Measurements from ENCODE around the gene PEX5L.
"Not testable (repeated sequence)": the region's sequence is repeated elsewhere in the genome, so short reads cannot be mapped to it uniquely, and the experiment has no call there.

Gene PEX5L

DNA sequence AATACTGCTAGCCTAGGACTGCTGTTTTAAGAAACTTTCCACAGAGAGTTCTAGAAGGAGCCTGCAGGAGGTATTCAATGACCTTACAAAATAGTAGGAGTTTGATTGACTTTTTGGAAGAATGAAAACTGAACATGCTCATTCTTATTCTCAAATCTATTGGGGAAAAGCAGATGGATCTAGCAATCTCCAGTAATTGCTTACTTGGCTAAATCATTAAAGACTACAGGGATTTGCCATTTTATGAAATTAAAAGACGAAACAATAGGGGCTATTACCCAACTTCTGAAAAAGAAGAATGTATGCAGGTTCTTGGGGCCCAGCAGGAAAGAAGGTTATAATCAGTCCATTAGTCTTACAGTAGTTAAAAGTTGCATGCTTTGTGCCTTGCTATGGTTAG, 29.9 kb upstream of the PEX5L start:
- Histone ChIP-seq H3K4me3 (IDR thresholded peaks at IDR 0.05; ENCODE audit: insufficient read depth, low read depth, low read length) (no peak overlapping the region), H3K79me2 (ENCODE audit: insufficient read depth, low read depth) (no peaks in the 10 kb centered on the region), H3K27ac (no peak overlapping the region), H3K36me3 (ENCODE audit: insufficient read depth) (no peaks in the 10 kb centered on the region), H4K20me1 (ENCODE audit: insufficient read depth) (no peaks in the 10 kb centered on the region), H2AFZ (ENCODE audit: low read depth) (no peak overlapping the region), H3K4me2 (no peak overlapping the region), H3K4me1 (ENCODE audit: low read depth, poor library complexity, severe bottlenecking) (no peaks in the 10 kb centered on the region), H3K9ac (no peak overlapping the region), H3K27me3 (ENCODE audit: insufficient read depth, low read depth) (no peaks in the 10 kb centered on the region)
- TF ChIP-seq, protein P1, sequence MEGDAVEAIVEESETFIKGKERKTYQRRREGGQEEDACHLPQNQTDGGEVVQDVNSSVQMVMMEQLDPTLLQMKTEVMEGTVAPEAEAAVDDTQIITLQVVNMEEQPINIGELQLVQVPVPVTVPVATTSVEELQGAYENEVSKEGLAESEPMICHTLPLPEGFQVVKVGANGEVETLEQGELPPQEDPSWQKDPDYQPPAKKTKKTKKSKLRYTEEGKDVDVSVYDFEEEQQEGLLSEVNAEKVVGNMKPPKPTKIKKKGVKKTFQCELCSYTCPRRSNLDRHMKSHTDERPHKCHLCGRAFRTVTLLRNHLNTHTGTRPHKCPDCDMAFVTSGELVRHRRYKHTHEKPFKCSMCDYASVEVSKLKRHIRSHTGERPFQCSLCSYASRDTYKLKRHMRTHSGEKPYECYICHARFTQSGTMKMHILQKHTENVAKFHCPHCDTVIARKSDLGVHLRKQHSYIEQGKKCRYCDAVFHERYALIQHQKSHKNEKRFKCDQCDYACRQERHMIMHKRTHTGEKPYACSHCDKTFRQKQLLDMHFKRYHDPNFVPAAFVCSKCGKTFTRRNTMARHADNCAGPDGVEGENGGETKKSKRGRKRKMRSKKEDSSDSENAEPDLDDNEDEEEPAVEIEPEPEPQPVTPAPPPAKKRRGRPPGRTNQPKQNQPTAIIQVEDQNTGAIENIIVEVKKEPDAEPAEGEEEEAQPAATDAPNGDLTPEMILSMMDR (conservative IDR thresholded peaks at IDR 0.05; ENCODE audit: low read depth, low read length) = no peak

DNA sequence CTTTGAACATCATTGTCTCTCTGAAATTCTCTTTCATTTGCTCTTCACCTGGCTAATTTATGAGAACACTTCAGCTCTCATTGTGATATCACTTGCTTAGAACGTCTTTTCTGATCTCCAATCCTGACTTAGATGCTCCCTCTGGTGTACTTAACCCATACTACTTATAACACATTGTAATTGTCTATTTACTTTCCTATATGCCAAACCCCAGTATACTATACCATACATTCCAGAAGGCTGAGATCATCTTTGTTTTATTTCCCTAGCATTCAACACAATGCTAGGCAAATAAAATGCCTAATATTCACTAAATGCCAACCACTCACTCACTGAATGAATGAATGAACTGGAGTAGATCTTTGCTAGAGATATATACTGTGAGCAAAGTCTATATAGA, 27.0 kb upstream of the PEX5L start:
- Histone ChIP-seq H4K20me1 (ENCODE audit: insufficient read depth) (no peaks in the 10 kb centered on the region), H2AFZ (ENCODE audit: low read depth) (no peak overlapping the region), H3K4me3 (IDR thresholded peaks at IDR 0.05; ENCODE audit: insufficient read depth, low read depth, low read length) (no peak overlapping the region), H3K79me2 (ENCODE audit: insufficient read depth, low read depth) (no peaks in the 10 kb centered on the region), H3K9ac (no peak overlapping the region), H3K27ac (no peak overlapping the region), H3K36me3 (ENCODE audit: insufficient read depth) (no peaks in the 10 kb centered on the region), H3K4me2 (no peak overlapping the region), H3K27me3 (ENCODE audit: insufficient read depth, low read depth) (no peaks in the 10 kb centered on the region), H3K4me1 (ENCODE audit: low read depth, poor library complexity, severe bottlenecking) (no peaks in the 10 kb centered on the region)
- TF ChIP-seq, protein P1 (conservative IDR thresholded peaks at IDR 0.05; ENCODE audit: low read depth, low read length) = no peak

DNA sequence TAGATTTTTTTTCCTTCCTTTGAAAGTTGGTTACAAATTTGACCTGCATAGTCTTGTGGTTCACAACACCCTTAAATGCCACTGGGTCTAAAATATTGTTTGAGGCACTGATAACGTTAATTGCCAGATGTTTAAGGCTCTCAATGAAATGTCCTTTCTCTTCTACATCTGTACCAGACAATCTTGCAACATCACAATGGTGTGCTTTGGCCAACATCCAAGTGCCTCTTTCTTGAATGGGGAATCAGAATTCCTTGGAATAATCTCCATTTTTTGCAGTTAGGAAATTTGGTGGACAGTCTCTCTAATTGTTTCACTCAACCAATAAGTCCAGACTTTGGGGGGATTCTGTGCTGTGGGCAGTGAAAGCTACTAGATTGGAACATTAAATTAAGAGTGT, 26.0 kb upstream of the PEX5L start:
- Histone ChIP-seq H3K4me1 (ENCODE audit: low read depth, poor library complexity, severe bottlenecking) (no peaks in the 10 kb centered on the region), H3K27ac (no peak overlapping the region), H3K4me2 (no peak overlapping the region), H3K36me3 (ENCODE audit: insufficient read depth) (no peaks in the 10 kb centered on the region), H3K9ac (no peak overlapping the region), H3K4me3 (IDR thresholded peaks at IDR 0.05; ENCODE audit: insufficient read depth, low read depth, low read length) (no peak overlapping the region), H4K20me1 (ENCODE audit: insufficient read depth) (no peaks in the 10 kb centered on the region), H3K27me3 (ENCODE audit: insufficient read depth, low read depth) (no peaks in the 10 kb centered on the region), H3K79me2 (ENCODE audit: insufficient read depth, low read depth) (no peaks in the 10 kb centered on the region), H2AFZ (ENCODE audit: low read depth) (no peak overlapping the region)
- TF ChIP-seq, protein P1 (conservative IDR thresholded peaks at IDR 0.05; ENCODE audit: low read depth, low read length) = no peak

DNA sequence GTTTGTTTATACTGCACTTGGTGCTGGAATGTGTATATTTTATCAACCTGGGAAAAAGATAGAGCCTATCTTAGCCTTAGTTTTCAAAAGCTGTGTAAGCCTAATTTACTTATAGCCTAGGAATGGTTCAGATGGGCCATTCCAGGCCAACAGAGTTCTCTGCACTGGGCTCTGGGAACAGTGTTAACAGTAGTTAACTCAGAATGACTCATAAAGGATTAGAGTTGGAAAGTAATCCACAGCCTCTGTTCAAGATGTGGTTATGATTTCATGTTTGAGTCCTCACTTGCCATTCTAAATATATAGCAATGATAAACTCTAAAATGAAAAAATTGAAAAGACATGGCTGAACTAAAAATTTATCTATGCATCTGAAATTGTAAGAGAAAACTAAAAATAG, 22.6 kb upstream of the PEX5L start:
- Histone ChIP-seq H3K4me1 (ENCODE audit: low read depth, poor library complexity, severe bottlenecking) (peaks cover 5% of the 10 kb centered on the region), H3K79me2 (ENCODE audit: insufficient read depth, low read depth) (no peaks in the 10 kb centered on the region), H2AFZ (ENCODE audit: low read depth) (no peak overlapping the region), H3K36me3 (ENCODE audit: insufficient read depth) (no peaks in the 10 kb centered on the region), H3K4me3 (IDR thresholded peaks at IDR 0.05; ENCODE audit: insufficient read depth, low read depth, low read length) (no peak overlapping the region), H4K20me1 (ENCODE audit: insufficient read depth) (no peaks in the 10 kb centered on the region), H3K9ac (no peak overlapping the region), H3K4me2 (no peak overlapping the region), H3K27me3 (ENCODE audit: insufficient read depth, low read depth) (no peaks in the 10 kb centered on the region), H3K27ac (no peak overlapping the region)
- TF ChIP-seq, protein P1 (conservative IDR thresholded peaks at IDR 0.05; ENCODE audit: low read depth, low read length) = no peak

DNA sequence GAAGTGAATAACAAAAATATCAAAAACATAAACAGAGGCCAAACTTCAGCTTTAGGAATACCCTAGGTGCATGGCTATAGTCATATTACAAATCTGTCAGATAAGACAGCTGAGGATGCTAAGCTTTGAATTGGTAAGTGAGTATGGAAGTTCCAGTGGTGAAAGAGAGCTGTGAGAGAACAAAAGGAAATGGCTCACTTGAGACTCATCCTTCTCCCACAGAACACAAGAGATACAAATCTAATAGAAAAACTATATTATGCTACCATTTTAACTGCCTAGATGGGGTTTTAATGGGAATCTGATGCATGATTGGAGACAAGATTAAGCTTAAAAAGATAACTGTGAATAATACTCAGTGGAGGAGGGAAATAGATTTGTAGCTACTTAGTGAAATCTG, 21.5 kb upstream of the PEX5L start:
- Histone ChIP-seq H3K27me3 (ENCODE audit: insufficient read depth, low read depth) (no peaks in the 10 kb centered on the region), H3K4me1 (ENCODE audit: low read depth, poor library complexity, severe bottlenecking) (peaks cover 5% of the 10 kb centered on the region), H3K27ac (no peak overlapping the region), H2AFZ (ENCODE audit: low read depth) (no peak overlapping the region), H3K79me2 (ENCODE audit: insufficient read depth, low read depth) (no peaks in the 10 kb centered on the region), H3K36me3 (ENCODE audit: insufficient read depth) (no peaks in the 10 kb centered on the region), H3K9ac (no peak overlapping the region), H3K4me3 (IDR thresholded peaks at IDR 0.05; ENCODE audit: insufficient read depth, low read depth, low read length) (no peak overlapping the region), H3K4me2 (no peak overlapping the region), H4K20me1 (ENCODE audit: insufficient read depth) (no peaks in the 10 kb centered on the region)
- TF ChIP-seq, protein P1 (conservative IDR thresholded peaks at IDR 0.05; ENCODE audit: low read depth, low read length) = no peak

DNA sequence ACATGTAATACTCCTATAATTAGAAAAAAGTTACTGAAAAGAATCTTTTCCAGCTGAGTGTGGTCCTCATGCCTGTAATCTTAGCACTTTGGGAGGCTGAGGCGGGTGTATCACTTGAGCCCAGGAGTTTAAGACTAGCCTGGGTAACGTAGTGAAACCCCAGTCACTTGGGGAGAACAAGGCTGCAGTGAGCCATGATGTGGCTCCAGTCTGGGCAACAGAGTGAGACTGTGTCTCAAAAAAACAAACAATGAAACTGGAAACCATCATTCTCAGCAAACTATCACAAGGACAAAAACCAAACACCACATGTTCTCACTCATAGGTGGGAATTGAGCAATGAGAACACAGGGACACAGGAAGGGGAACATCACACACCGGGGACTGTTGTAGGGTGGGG, 18.9 kb upstream of the PEX5L start:
- H4K20me1 ChIP-seq (ENCODE audit: insufficient read depth); H3K9ac ChIP-seq; H3K27me3 ChIP-seq (ENCODE audit: insufficient read depth, low read depth); H3K4me2 ChIP-seq; H3K27ac ChIP-seq; H3K4me3 ChIP-seq (IDR thresholded peaks at IDR 0.05; ENCODE audit: insufficient read depth, low read depth, low read length); H3K79me2 ChIP-seq (ENCODE audit: insufficient read depth, low read depth); H3K36me3 ChIP-seq (ENCODE audit: insufficient read depth); H3K4me1 ChIP-seq (ENCODE audit: low read depth, poor library complexity, severe bottlenecking); H2AFZ ChIP-seq (ENCODE audit: low read depth): not testable (repeated sequence)

Data from KMS-11 (cell line).